Vagina (tissue), 2 donors: ENCODE results near the gene GJC2. TPM values are rescaled to one million over a fixed set of nuclear protein-coding genes. Genes with fewer than 3 reads are reported as not detected.

Source experiments
- DNase-seq, 2 donors: peaks; one replicate each; pipeline ENCODE4 v3.0.0-alpha.2; 2017; ENCODE audit errors: extremely low spot score in 2 of 2
- H3K27ac ChIP-seq: fragments of 200-600 bp; sonication (generic); one replicate; pipeline ENCODE4 v1.5.1; 2019
- H3K27me3 ChIP-seq: fragments of 200-600 bp; sonication (generic); one replicate; pipeline ENCODE4 v1.5.1; 2019
- H3K36me3 ChIP-seq, 2 donors: fragments of 200-600 bp; sonication (generic); one replicate each; pipeline ENCODE4 v1.5.1; 2017 to 2019
- H3K4me1 ChIP-seq: fragments of 200-600 bp; sonication (generic); one replicate; pipeline ENCODE4 v1.5.1; 2019
- H3K4me3 ChIP-seq, 2 donors: fragments of 200-600 bp; sonication (generic); 1 replicate in 1 of 2; 2 replicates in 1 of 2; pipeline ENCODE4 v1.5.1; 2016 to 2019
- H3K9me3 ChIP-seq: fragments of 200-600 bp; sonication (generic); one replicate; pipeline ENCODE4 v1.5.1; 2019
- POLR2A ChIP-seq, 2 donors: fragments of 450-650 bp; IDR thresholded peaks; one replicate each; pipeline ENCODE4 v1.6.1; 2017; ENCODE audit warnings: antibody characterized with exemption in 2 of 2, mild to moderate bottlenecking in 2 of 2, moderate library complexity in 2 of 2
- POLR2AphosphoS5 ChIP-seq, 2 donors: sonication (generic); formaldehyde crosslinking; IDR thresholded peaks; one replicate each; pipeline ENCODE4 v1.9.0; 2017; ENCODE audit warnings: antibody characterized with exemption in 2 of 2, mild to moderate bottlenecking in 2 of 2, low read depth in 1 of 2; ENCODE audit not compliant: insufficient read depth in 1 of 2
- intact Hi-C: fragments of 100-400 bp; cut with DNase I; formaldehyde crosslinking; loops from one replicate; pipeline ENCODE4 v1.15.1; 2023
- total RNA-seq: library from RNA; depleted of rRNA; stranded (reverse); fragments of >200 nt; gene quantifications from one replicate; pipeline ENCODE4 v1.2.3, GENCODE V29; 2016
- TF ChIP-seq, protein P1 (sequence below), 3 experiments: fragments of 450-650 bp in 2 of 3; fragments of 200-600 bp in 1 of 3; sonication (generic) in 1 of 3; IDR thresholded peaks; one replicate each; pipeline ENCODE4 v1.5.1; 2017 to 2019; ENCODE audit warnings: antibody characterized with exemption in 3 of 3, mild to moderate bottlenecking in 2 of 3, moderate library complexity in 2 of 3

Gene GJC2
- total RNA-seq, 1 donor from 2014 or later, result 4.4 TPM

DNA sequence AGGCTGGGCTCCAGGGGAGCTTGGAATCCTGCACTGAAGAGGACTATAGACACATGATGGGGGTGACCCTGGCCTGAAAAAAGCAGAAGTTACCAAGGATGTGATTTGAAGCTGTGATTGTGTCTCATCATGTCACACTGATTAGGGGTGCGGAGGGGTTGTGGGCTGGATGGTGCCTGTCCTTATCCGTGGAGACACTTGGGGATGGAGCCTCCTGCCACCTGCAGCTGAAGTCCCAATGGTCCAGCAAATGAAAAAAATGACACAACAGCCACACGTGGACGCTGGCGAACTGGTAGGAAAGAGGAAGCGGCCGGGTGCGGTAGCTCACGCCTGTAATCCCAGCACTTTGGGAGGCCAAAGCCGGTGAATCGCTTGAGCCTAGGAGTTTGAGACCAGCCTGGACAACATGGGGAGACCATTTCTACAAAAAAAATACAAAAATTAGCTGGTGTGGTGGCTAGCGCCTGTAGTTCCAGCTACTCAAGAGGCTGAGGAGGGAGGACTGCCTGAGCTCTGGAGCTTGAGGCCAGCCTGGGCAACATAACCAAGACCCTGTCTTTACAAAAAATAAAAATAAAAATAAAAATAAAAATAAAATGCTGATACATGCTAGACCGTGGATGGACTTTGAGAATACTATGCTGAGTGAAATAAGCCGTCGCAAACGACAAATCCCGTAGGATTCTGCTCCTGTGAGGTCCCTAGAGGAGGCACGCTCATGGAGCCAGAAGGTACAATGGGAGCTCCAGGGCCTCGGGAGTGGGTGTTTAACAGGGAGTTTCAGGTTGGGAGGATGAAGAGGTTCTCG is 15.0 kb downstream of the GJC2 start:
- Histone ChIP-seq H3K27ac (peak overlapping the region; percentile 99), H3K27me3 (no peaks in the 10 kb centered on the region), H3K4me1 (peaks cover 50% of the 10 kb centered on the region), H3K9me3 (no peaks in the 10 kb centered on the region), H3K36me3 (no peaks in the 10 kb centered on the region), H3K4me3 (peak overlapping the region; percentile 43 to 77)
- DNase-seq, result no peak
- no peak for TF ChIP-seq POLR2A (IDR thresholded peaks at IDR 0.05)
- TF ChIP-seq POLR2AphosphoS5 (IDR thresholded peaks at IDR 0.05; ENCODE audit: insufficient read depth in 1 of 2, low read depth in 1 of 2), result peak in 1 of 2 donors; percentile 69
- intact Hi-C loops, result loop anchor here (2.0 to 10.0 kb wide), 3 partner anchors 24 to 1343 kb away; partner anchors contain the start of genes ARF1, GUK1 and NUP133

DNA sequence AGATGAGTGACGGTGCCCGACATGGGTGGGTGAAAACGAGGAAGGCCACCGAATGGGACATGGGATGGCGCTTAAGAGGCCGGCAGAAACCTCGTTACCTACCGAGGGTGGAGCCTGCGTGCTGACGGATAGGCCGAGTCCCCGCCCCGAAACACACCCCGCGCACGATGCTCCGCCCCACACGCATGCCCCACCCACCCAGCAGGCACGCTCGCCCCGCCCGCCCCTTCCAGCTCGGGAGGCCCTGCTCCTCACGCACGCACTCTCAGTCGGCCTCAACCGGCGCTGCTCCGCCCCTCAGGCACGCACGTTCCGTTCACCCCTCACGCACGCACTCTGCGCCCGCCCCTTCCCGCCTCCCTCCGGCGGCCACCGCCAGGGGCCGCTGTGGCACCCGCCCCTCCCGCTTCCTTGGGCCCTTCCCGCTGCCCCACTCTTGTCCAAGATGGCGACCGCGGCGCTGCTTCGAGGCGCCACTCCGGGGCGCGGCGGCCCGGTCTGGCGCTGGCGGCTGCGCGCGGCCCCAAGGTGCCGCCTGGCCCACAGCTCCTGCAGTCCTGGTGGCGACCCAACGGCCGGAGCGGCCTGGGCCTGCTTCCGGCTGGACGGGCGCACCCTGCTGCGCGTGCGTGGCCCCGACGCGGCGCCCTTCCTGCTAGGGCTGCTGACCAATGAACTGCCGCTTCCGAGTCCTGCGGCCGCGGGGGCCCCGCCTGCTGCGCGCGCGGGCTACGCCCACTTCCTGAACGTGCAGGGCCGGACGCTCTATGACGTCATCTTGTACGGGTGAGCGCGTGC is 15.8 kb downstream of the GJC2 start, which contains the start of gene IBA57:
TSS of gene IBA57 (plus strand) at position 433 of the 798 bp plus-strand sequence. CDS start at position 446, 13 bp downstream.
- Histone ChIP-seq H3K27me3 (no peaks in the 10 kb centered on the region), H3K36me3 (no peaks in the 10 kb centered on the region), H3K4me3 (peak within 1 kb of the TSS; percentile 77 to 78), H3K27ac (peak within 1 kb of the TSS; percentile 99), H3K9me3 (no peaks in the 10 kb centered on the region), H3K4me1 (peaks cover 50% of the 10 kb centered on the region)
- TF ChIP-seq POLR2A (IDR thresholded peaks at IDR 0.05) (peak in 1 of 2 donors; percentile 86), POLR2AphosphoS5 (IDR thresholded peaks at IDR 0.05; ENCODE audit: insufficient read depth in 1 of 2, low read depth in 1 of 2) (peak in 1 of 2 donors; percentile 66)
- TF ChIP-seq, protein P1, sequence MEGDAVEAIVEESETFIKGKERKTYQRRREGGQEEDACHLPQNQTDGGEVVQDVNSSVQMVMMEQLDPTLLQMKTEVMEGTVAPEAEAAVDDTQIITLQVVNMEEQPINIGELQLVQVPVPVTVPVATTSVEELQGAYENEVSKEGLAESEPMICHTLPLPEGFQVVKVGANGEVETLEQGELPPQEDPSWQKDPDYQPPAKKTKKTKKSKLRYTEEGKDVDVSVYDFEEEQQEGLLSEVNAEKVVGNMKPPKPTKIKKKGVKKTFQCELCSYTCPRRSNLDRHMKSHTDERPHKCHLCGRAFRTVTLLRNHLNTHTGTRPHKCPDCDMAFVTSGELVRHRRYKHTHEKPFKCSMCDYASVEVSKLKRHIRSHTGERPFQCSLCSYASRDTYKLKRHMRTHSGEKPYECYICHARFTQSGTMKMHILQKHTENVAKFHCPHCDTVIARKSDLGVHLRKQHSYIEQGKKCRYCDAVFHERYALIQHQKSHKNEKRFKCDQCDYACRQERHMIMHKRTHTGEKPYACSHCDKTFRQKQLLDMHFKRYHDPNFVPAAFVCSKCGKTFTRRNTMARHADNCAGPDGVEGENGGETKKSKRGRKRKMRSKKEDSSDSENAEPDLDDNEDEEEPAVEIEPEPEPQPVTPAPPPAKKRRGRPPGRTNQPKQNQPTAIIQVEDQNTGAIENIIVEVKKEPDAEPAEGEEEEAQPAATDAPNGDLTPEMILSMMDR (IDR thresholded peaks at IDR 0.05), result peak; percentile 65 to 90 (median 86)
- DNase-seq, result peak in 1 of 2 donors; percentile 100
- intact Hi-C loops, result loop anchor here (2.0 to 10.0 kb wide), 3 partner anchors 25 to 1342 kb away; partner anchors contain the start of genes ARF1, GUK1 and NUP133

DNA sequence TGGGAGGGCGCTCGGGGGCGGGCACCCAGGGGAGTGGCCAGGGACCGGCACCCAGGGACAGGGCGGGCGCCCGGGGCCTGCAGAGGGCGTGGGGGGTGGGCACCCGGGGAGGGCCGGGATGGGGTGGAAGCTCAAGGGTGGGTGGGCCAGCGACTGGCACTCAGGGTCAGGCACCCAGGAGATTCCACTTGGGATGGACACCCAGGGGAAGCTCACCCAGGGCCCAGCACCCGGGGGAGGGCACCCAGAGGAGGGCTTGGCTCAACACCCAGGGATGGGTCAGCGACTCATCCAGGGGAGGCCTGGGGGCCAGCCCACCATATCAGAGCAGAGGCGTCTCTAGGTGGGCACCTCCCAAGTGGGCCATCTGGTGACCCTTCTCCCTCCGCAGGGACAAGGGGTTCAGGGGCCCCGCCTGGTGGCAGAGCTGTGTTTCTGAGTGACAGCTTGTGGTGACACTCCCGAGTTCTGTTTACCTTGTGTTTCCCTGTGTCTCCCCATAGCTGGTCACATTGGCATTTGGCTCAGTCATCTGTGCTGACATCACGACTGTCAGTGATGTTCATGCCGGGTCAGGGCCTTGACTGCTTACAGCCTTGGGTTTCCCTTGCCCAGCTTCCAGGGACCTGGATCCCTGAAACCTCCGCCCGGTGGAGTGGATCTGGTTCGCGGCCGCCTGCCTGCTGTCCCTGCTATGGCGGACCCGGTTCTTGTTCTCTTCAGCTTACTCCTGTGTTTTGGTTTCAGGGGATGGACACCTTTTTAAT is 16.6 kb downstream of the GJC2 start:
- Histone ChIP-seq H3K4me3 (peak overlapping the region; percentile 77 to 78), H3K27me3 (no peaks in the 10 kb centered on the region), H3K36me3 (no peaks in the 10 kb centered on the region), H3K9me3 (no peaks in the 10 kb centered on the region), H3K4me1 (peaks cover 46% of the 10 kb centered on the region), H3K27ac (peak overlapping the region; percentile 99)
- intact Hi-C loops, result loop anchor here (5.0 to 10.0 kb wide), 2 partner anchors 82 to 1341 kb away; partner anchors contain the start of genes ARF1 and NUP133
- TF ChIP-seq POLR2A (IDR thresholded peaks at IDR 0.05) (no peak), POLR2AphosphoS5 (IDR thresholded peaks at IDR 0.05; ENCODE audit: insufficient read depth in 1 of 2, low read depth in 1 of 2) (peak in 1 of 2 donors; percentile 81)
- TF ChIP-seq, protein P1 (IDR thresholded peaks at IDR 0.05), result peak in 1 of 3 experiments; percentile 43
- no peak for DNase-seq

DNA sequence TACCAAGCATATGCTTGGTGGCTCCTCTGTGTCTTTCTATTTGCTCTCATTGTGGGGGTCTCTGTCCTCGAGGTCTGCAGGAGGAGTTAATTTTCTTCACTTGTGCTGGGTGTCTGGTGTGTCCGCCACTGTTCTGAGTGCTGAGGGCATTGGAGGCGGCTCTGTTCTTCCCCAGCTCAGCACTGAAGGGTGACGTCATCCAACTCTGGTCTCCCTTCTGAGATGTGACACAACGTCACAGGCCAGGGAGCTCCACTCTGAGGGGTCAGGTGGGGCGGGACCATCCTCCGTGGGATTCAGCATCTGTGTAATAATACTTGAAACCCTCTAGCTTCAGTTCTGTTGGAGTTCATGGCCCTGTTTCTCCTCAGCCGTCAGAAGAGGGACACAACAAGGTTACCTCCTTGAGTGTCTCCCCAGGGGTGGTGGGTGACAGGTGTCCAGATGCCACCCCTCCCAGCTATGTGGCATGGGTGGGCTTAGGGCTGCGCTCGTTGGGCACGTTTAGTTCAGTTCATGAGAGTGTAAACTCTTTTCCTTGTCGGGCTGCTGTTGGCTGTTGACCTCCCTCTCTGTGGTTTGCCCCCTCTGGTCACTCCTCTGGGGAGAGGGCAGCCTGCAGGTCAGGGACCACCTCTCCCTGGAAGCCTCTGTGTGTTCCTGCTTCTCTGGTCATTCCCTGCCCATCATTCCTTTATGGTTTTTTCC is 19.0 kb downstream of the GJC2 start:
- Histone ChIP-seq H3K27ac (no peak overlapping the region), H3K36me3 (no peaks in the 10 kb centered on the region), H3K4me3 (no peak overlapping the region), H3K27me3 (no peaks in the 10 kb centered on the region), H3K4me1 (peaks cover 25% of the 10 kb centered on the region), H3K9me3 (no peaks in the 10 kb centered on the region)
- intact Hi-C loops, result loop anchor here (5.0 to 10.0 kb wide), 2 partner anchors 84 to 1339 kb away; partner anchors contain the start of genes ARF1 and NUP133
- TF ChIP-seq POLR2A (IDR thresholded peaks at IDR 0.05) (no peak), POLR2AphosphoS5 (IDR thresholded peaks at IDR 0.05; ENCODE audit: insufficient read depth in 1 of 2, low read depth in 1 of 2) (no peak)
- TF ChIP-seq, protein P1 (IDR thresholded peaks at IDR 0.05), result no peak
- no peak for DNase-seq
